HG03378 (cell line): ENCODE results near the gene IPO9.
"Not testable (repeated sequence)": the region's sequence is repeated elsewhere in the genome, so short reads cannot be mapped to it uniquely, and the experiment has no call there.

Experiments used
- ATAC-seq: cut with Tn5 transposase; IDR thresholded peaks from one replicate; pipeline ENCODE4 v1.9.1; 2021; ENCODE audit warnings: mild to moderate bottlenecking, moderate library complexity; ENCODE audit not compliant: unreplicated experiment

The IPO9 gene

GRCh38 chr1:201808633-201808990 is 20.3 kb upstream of the IPO9 start:
- ATAC-seq: no peak

DNA sequence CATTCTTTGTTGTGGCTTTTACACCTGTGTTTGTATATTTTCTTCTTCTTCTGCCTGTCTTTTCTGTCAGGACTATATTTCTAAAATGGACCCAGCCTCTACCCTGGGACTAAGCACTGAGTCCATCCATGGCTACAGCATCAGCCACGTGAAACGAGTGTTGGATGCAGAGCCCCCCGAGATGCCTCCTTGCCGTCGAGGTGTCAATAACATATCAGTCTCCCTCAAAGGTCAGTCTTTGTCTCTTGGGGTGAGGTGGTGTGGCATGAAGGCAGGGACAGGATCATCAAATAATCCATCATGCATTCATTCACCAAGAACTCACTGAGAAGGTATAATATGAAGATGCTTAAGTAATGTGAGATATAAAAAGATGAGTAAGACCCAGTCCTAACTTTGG is 19.1 kb upstream of the IPO9 start:
- no peak for ATAC-seq

- ATAC-seq: no peak
These were observed 18.3 kb upstream of the IPO9 start for GRCh38 chr1:201810466-201811216.

GRCh38 chr1:201813226-201813625 is 15.7 kb upstream of the IPO9 start:
- no peak for ATAC-seq

GRCh38 chr1:201816309-201816854 is 12.6 kb upstream of the IPO9 start:
- ATAC-seq: no peak

DNA sequence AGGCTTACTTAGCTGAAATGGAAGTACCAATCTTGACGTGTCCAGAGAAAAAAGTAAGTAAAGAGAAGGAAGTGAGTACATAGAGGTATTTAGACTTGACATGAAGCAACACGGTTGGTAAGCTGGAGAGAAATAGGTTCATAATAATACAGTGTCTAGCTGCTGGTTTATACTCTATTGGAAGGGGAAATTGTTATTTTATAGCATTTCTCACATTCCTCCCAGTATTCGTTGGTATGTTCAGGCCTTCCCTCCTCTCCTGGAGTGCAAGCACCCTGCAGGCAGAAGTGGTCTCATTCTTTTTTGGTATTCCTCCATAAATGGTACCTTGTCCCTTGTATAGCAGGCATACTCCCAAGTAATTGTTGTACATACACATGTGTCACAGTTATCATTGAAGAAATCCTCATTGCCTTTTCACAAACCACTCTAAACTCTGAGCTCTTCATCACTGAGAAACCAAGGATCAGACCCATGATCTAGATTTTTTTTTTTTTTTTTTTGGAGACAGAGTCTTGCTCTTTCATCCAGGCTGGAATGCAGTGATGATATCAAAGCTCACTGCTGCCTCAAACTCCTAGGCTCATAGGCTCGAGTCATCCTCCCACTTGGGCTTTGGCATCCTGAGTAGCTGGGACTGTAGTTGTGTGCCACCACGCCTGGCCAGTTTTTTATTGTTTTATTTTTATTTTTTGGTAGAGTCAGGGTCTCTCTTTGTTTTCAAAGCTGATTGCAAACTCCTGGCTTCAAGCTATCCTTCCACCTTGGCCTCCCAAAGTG is 9.8 kb upstream of the IPO9 start:
- ATAC-seq: no peak

DNA sequence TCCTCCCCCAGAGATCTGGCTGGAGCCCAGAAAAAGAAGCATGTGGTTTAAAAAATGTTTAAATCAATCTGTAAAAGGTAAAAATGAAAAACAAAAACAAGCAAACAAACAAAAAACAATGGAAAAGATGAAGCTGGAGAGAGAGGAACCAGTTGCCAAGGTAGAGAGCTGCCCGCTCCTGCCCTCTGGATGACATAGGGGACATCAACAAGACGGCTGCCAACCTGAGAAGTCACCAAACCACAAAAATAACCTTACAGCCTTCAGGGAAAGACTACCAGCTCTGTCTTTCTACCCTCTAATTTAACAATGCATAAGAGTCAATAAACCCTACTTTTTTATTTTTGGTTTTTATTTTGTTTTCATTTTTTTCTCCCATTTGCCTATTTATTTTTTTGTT is 8.5 kb upstream of the IPO9 start:
- no peak for ATAC-seq

GRCh38 chr1:201825245-201825644 is 3.7 kb upstream of the IPO9 start:
- no peak for ATAC-seq

DNA sequence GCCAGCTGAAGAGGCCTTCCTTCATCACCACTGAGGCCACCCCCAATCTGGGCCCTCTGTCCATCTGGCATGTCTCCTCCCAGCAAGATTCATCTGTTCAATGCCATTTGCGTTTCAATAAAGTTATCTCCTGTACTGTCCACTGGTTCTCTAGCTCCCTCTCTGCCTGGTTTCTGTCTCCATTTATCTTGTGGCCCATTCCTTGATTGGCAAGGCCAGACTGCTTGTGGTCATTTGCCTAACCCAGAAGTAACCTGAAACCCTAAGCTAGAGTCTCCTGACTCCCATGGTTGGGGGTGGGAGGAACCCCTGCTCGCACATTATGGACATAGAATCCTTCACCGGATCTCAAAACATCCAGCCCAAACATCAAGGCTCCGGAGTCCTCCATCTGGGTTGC is 2.1 kb upstream of the IPO9 start:
- ATAC-seq: no peak

GRCh38 chr1:201827321-201828216 is 1.4 kb upstream of the IPO9 start:
- ATAC-seq: no peak

DNA sequence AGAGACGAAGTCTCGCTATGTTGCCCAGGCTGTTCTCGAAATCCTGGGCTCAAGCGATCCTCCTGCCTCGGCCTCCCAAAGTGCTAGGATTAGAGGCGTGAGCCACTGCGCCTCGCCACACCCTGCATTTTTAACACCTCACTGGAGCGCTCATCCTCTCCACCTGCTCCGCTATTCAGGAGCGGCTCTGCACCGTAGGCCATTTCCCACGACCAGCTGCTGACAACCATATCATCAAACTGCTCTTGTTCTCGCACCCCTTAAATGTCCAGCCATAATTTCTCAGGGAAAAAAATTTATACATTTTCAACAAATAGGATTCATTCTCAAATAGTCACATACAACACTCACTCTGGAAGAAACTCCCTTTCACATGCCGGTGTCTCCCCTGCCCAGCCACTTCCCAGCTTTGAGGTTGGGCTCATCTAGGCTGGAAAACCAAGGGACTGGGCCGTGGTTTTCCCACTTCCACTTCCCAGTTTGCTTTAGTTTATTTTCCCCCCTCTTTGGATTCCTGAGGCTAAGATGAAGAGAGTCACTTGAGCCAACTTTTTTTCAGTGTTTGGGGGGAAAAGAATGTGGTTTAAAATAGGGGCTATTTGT is 639 bp upstream of the IPO9 start:
- ATAC-seq: no peak

DNA sequence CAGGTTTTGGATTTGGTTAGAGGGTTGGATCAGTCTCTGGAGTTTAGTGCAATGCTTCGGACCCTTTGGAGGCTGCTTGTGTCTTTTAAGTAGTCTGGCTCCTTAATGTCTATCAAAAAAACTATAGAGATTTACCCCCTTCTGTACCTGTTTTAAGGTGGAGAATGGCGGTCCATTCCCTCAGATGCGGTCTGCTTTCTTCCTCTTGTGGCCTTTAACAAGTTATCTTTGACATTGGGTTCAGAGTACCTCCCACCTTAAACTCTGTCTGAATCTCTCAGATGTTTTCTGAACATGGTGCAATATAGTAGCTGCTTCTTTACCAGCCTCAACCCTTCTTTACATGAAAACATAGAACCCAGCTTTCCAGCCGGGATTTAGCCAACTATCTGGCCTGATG is 2.4 kb downstream of the IPO9 start:
- ATAC-seq: no peak

GRCh38 chr1:201834621-201835020 is 5.7 kb downstream of the IPO9 start:
- ATAC-seq: no peak

DNA sequence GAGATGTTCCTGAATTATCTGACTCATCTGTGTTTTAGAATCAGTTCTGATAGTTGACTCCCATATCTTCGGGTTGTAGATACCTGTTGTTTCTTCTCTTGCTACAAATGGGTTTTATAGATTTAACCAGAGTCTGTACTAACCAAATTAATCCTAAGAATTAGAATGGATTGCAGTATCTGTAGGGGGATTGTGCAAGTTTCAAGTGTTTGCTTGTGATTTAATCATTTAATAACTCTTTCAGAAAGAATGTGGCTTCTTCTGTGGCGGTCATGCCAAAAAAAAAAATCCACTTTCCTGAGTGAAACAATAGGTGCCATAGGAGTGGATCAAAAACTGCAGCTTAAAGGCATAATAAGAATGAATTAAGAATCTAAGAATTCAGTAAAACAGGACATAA is 9.4 kb downstream of the IPO9 start:
- ATAC-seq: no peak

DNA sequence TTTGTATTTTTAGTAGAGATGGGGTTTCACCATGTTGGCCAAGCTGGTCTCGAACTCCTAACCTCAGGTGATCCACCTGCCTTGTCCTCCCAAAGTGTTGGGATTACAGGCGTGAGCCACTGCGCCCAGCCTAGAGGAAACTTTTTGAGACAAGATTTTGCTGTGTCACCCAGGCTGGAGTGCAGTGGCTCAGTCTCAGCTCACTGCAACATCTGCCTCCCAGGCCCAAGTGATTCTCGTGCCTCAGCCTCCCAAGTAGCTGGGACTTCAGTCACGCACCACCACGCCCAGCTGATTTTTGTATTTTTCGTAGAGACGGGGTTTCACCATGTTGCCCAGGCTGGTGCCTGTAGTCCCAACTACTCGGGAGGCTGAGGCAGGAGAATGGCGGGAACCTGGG is 10.1 kb downstream of the IPO9 start:
- not testable (repeated sequence) for ATAC-seq

DNA sequence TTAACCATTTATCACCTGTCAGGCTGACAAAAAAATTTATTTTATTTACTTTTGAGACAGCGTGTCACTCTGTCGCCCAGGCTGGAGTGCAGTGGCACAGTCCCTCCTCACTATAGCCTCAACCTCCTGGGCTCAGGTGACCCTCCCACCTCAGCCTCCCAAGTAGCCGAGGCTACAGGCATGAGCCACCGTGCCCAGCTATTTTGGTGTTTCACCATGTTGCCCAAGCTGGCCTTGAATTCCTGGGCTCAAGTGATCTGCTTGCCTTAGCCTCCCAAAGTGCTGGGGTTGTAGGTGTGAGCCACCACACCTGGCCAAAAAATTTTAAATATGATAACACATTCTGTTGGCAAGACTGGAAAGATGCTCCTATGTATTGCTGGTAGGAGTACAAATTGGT is 11.1 kb downstream of the IPO9 start:
- no peak for ATAC-seq

GRCh38 chr1:201840490-201840889 is 11.5 kb downstream of the IPO9 start:
- ATAC-seq: no peak

GRCh38 chr1:201841265-201841912 is 12.4 kb downstream of the IPO9 start:
- no peak for ATAC-seq

- no peak for ATAC-seq
These were observed 13.6 kb downstream of the IPO9 start for GRCh38 chr1:201842472-201843027.
